Astrocyte of the spinal cord (primary cell): ENCODE data around the gene SPTBN5.

Source experiments
- DNase-seq: peaks from one replicate; pipeline ENCODE4 v3.0.0; 2011; ENCODE audit warnings: low read depth, low spot score
- H3K4me3 ChIP-seq: 2 replicates; pipeline ENCODE4 v1.5.1; 2011; ENCODE audit warnings: low read depth, mild to moderate bottlenecking, low read length, moderate library complexity
- in situ Hi-C: cut with HindIII; loops from 2 replicates; pipeline ENCODE4 v1.10.0; 2017; ENCODE audit warnings: low sequenced_read_pairs
- TF ChIP-seq, protein P1 (sequence below): IDR thresholded peaks from 2 replicates; pipeline ENCODE4 v1.5.1; 2012; ENCODE audit warnings: low read depth, mild to moderate bottlenecking, low read length, inconsistent platforms

Gene SPTBN5

DNA sequence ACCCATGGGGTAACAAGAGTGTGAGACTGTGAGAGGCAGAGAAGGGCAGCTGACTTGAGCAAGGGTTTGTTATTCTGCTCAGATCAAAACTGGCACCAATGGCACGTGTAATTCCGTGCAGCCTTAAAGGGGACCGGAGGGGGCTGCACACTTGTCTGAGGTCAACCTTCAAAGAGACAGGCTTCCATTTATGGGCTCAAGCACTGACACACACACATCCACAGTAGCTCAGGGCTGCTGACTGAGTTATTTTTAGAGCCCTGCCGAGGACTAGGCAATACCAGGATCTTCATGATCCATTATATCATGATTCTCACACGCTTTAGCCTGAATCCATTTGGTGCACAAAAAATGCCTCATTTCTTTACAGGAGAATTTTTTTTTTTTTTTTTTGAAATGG is 20.6 kb upstream of the SPTBN5 start:
- TF ChIP-seq, protein P1, sequence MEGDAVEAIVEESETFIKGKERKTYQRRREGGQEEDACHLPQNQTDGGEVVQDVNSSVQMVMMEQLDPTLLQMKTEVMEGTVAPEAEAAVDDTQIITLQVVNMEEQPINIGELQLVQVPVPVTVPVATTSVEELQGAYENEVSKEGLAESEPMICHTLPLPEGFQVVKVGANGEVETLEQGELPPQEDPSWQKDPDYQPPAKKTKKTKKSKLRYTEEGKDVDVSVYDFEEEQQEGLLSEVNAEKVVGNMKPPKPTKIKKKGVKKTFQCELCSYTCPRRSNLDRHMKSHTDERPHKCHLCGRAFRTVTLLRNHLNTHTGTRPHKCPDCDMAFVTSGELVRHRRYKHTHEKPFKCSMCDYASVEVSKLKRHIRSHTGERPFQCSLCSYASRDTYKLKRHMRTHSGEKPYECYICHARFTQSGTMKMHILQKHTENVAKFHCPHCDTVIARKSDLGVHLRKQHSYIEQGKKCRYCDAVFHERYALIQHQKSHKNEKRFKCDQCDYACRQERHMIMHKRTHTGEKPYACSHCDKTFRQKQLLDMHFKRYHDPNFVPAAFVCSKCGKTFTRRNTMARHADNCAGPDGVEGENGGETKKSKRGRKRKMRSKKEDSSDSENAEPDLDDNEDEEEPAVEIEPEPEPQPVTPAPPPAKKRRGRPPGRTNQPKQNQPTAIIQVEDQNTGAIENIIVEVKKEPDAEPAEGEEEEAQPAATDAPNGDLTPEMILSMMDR = no peak
- H3K4me3 ChIP-seq = no peak overlapping the region
- in situ Hi-C loops = no loop called here
- no peak for DNase-seq

DNA sequence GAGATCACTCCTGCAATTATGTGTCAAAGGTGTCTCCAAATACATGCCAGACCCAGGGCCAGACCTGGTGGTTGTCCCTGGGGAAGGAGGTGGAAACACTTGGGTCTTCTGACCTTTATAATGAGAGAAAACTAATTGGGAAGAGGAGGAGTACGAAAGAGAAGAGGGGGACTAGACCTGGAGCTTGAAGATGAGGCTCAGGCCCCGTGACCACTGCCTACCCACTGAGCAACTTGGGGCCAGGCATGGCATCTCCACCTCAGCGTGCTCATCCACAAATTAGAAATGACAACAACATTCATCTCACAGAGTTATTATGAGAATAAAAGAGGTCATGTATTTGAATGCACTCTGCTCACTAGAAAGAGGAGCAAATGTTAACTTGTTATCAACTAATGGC is 19.4 kb upstream of the SPTBN5 start:
- DNase-seq = no peak
- in situ Hi-C loops = no loop called here
- TF ChIP-seq, protein P1 = no peak
- H3K4me3 ChIP-seq = no peak overlapping the region

DNA sequence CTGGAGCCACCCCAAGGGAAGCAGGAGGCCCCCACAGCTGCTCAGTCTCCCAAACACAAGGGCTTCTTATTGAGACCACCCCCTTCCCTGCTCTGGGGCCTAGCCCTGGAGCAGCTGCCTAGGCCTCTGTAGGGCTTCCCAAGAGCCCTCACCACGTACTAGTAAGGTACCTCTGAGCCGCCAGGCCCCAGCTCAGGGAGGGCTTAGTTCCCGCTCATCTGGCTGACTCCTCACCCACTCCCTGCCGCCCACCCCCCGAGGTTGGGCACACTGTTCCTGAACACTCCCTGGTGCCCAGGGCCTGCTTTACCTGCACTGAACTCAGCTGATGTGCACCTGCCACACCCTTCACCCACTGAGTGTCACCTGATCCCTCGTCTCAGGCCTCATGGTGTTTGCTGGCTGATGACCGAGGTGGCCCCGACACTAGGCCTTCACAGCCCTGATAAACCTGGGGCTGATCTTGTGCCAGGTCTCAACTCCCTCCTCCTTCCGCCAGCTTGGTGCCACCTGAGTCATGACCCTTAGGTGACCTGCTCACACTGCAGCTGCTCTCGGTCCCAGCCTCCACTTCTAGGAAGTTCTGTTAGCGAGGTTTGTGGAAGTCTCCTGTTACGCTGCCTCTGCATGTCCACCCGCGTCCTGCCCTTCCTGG is 18.0 kb upstream of the SPTBN5 start:
- in situ Hi-C loops = no loop called here
- TF ChIP-seq, protein P1 = no peak
- H3K4me3 ChIP-seq = no peak overlapping the region
- no peak for DNase-seq

DNA sequence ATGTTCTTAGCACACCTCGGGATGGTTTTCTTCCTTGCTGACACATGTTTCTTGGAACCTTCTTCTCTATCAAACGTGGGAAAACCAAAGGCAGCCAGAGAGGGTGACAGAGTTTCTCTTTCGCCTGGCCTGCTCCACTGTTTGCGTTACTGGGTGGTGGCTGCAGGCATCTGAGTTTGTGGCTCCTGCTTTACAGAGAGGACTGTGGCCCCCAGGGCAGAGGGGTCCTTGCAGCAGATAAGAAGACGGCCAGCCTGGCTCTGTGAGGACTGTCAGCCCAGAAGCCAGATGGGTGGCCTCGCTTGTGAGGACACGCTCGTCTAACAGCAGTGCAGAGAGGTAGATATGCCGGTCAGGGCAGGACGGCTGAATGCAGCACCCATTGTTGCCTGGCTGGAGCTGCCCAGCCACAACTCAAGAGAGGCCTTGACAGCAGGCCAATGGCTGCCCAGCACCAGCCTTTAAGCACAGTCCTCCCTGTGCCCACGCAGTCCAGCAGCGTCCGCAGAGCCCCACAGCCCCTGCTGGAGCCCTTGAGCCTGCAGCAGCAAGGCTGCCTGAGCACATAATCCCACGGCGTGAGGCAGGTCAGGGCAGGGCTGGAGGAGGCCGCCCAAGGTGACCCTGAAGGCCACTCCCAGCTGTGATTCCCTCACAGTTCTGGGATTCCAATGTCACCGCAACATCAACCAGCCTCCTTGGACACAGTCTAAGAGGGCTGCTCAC is 15.0 kb upstream of the SPTBN5 start:
- TF ChIP-seq, protein P1 = no peak
- in situ Hi-C loops = no loop called here
- H3K4me3 ChIP-seq = no peak overlapping the region
- no peak for DNase-seq

DNA sequence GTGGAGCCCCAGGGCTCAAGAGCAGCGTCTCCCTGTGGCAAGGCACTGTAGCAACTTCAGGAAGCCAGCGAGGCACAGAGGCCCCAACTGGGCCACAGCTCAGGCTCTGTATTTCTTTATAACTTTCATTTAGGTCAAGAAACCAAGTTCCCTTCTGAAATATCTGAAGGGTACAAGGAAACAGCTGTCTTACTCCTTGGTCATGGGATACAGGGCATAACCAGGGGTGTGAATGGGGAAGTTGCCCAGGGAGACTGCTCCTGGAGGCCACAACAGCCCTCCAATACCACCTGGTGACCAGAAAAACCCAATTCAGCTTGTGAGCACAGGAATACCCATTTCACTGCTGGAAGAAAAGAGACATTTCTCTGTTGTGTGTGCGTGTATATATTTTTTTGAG is 13.3 kb upstream of the SPTBN5 start:
- no peak overlapping the region for H3K4me3 ChIP-seq
- TF ChIP-seq, protein P1 = no peak
- no peak for DNase-seq
- in situ Hi-C loops = no loop called here

DNA sequence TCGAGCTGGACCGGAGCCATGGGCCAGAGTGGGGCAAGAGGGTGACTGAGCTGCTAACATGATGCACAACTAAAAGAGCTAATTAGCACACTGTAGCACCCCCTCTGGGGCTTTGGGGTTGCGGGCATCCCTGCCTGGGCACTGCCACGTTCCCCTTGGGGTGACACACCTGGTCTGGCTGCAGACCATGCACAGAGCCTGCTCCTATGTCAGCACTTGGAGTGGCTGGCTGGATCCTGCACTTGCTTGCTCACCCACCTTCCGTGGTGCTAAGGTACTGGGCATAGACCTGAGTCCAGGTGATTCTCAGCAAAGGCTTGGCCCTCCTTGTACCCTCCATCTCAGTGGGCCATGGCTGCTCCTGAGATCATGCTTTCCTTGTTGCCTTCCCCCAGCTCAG is 12.8 kb upstream of the SPTBN5 start:
- no peak for DNase-seq
- in situ Hi-C loops = no loop called here
- TF ChIP-seq, protein P1 = no peak
- H3K4me3 ChIP-seq = no peak overlapping the region
